Right lobe of liver (tissue), 4 donors: Measurements from ENCODE around the gene DNAJA4.

ENCODE experiments used
- POLR2A ChIP-seq: fragments of 450-650 bp; IDR thresholded peaks from one replicate; pipeline ENCODE4 v1.6.1; 2017; ENCODE audit warnings: antibody characterized with exemption, mild to moderate bottlenecking
- TF ChIP-seq, protein P1 (sequence below), 4 donors: fragments of 200-600 bp in 3 of 4; fragments of 450-650 bp in 1 of 4; IDR thresholded peaks; one replicate each; pipeline versions ENCODE4 v1.5.1 to v1.8.0; 2016 to 2022; ENCODE audit warnings: antibody characterized with exemption in 4 of 4, mild to moderate bottlenecking in 2 of 4
- donor health status: DM: no; HTN: no; CAD: no.
- donor health status: DM: no; HTN: no; CAD: no.
- donor health status: DM: no; HTN: yes; CAD: no.

DNA sequence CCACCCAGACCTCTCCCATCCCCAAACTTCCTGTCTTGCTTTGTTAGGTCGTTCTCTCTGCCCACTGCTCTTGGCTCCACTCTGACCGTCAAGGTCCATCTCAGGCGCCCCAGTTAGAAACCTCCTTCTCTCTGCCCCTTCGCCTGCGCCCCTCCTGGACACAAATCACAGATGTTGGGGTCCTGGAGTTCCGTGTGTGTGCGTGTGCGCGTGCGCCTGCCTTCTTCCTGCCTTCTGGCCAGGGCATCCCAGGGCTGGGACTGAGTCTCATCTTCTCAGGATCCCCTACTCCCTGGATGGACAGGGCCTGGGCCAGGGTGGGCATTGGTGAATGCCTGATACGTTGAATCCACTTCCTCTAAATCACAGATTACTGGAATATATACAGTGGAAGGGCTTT lies 30.9 kb upstream of the DNAJA4 start:
- TF ChIP-seq POLR2A: no peak
- TF ChIP-seq, protein P1, sequence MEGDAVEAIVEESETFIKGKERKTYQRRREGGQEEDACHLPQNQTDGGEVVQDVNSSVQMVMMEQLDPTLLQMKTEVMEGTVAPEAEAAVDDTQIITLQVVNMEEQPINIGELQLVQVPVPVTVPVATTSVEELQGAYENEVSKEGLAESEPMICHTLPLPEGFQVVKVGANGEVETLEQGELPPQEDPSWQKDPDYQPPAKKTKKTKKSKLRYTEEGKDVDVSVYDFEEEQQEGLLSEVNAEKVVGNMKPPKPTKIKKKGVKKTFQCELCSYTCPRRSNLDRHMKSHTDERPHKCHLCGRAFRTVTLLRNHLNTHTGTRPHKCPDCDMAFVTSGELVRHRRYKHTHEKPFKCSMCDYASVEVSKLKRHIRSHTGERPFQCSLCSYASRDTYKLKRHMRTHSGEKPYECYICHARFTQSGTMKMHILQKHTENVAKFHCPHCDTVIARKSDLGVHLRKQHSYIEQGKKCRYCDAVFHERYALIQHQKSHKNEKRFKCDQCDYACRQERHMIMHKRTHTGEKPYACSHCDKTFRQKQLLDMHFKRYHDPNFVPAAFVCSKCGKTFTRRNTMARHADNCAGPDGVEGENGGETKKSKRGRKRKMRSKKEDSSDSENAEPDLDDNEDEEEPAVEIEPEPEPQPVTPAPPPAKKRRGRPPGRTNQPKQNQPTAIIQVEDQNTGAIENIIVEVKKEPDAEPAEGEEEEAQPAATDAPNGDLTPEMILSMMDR (IDR thresholded peaks at IDR 0.05): no peak
